PFSK-1 (cell line): Measurements from ENCODE around the gene SNRPA1.

ENCODE experiments used
- FOXP2 ChIP-seq: optimal IDR thresholded peaks from 2 replicates; pipeline ENCODE3; 2011; ENCODE audit warnings: borderline replicate concordance, control low read depth, inconsistent platforms; ENCODE audit not compliant: insufficient read depth; ENCODE audit errors: extremely low read length, extremely low read depth
- POLR2AphosphoS5 ChIP-seq: IDR thresholded peaks from 2 replicates; pipeline ENCODE4 v1.6.1; 2012; ENCODE audit warnings: low read depth, mild to moderate bottlenecking, control low read depth, low read length, moderate library complexity
- REST ChIP-seq, 2 experiments: IDR thresholded peaks; 2 replicates each; pipeline versions ENCODE4 v1.6.1 to v1.8.0; 2011 to 2012; ENCODE audit warnings: low read depth in 2 of 2, low read length in 2 of 2, control low read depth in 1 of 2, inconsistent platforms in 1 of 2, mild to moderate bottlenecking in 1 of 2, moderate library complexity in 1 of 2; ENCODE audit not compliant: insufficient read depth in 1 of 2
- SIN3A ChIP-seq: IDR thresholded peaks from 2 replicates; pipeline ENCODE4 v1.6.1; 2012; ENCODE audit warnings: mild to moderate bottlenecking, low read length, moderate library complexity, borderline replicate concordance; ENCODE audit not compliant: insufficient read depth
- TAF1 ChIP-seq: IDR thresholded peaks from 2 replicates; pipeline ENCODE4 v1.6.1; 2012; ENCODE audit warnings: low read length, control low read depth, borderline replicate concordance; ENCODE audit not compliant: insufficient read depth

SNRPA1 gene

GRCh38 chr15:101310161-101310480 is 15.1 kb upstream of the SNRPA1 start:
- TF ChIP-seq FOXP2 (no peak), SIN3A (no peak), POLR2AphosphoS5 (no peak), TAF1 (no peak), REST (IDR thresholded peaks at IDR 0.05; ENCODE audit: insufficient read depth in 1 of 2, low read depth in 2 of 2, low read length in 2 of 2) (no peak)

DNA sequence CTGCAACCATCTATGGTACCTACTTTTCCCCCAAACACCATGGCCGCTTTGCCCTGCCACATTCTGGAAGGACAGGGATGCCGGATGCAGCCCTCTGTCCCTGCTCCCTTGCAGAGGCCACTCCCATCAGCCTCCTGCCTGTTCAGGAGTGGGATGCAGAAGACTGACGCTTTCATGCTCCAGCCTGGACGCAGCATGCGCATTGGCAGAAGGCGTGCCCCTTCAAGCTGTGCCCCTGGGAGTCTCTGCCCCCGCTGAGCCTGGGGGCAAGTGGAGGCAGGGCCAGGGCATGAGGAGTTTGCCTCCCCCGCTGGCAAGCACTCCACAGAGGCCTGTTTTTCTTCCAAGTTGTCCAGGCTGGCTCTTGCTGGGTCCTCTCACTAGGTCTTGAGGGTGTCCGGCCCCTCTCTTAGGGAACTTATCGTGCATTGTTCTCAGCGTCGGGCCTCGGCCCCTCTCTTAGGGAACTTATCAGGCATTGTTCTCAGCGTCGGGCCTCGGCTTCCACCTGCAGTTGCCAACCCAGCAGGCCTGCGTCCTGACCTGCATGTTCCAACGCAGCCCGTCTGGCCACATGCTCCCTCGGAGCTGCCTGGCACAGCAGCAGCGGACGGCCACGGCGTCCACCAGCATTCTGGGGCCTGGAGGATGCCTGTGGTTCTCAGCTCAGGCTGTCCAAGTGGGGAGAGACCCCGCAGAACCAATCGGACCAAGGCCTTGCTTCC is 14.6 kb upstream of the SNRPA1 start:
- TF ChIP-seq POLR2AphosphoS5 = no peak
- TF ChIP-seq REST (IDR thresholded peaks at IDR 0.05; ENCODE audit: insufficient read depth in 1 of 2, low read depth in 2 of 2, low read length in 2 of 2) = no peak
- TF ChIP-seq SIN3A = no peak
- no peak for TF ChIP-seq TAF1
- no peak for TF ChIP-seq FOXP2

GRCh38 chr15:101308604-101309435 is 13.8 kb upstream of the SNRPA1 start:
- no peak for TF ChIP-seq TAF1
- no peak for TF ChIP-seq SIN3A
- TF ChIP-seq POLR2AphosphoS5 = no peak
- TF ChIP-seq FOXP2 = no peak
- TF ChIP-seq REST (IDR thresholded peaks at IDR 0.05; ENCODE audit: insufficient read depth in 1 of 2, low read depth in 2 of 2, low read length in 2 of 2) = no peak

DNA sequence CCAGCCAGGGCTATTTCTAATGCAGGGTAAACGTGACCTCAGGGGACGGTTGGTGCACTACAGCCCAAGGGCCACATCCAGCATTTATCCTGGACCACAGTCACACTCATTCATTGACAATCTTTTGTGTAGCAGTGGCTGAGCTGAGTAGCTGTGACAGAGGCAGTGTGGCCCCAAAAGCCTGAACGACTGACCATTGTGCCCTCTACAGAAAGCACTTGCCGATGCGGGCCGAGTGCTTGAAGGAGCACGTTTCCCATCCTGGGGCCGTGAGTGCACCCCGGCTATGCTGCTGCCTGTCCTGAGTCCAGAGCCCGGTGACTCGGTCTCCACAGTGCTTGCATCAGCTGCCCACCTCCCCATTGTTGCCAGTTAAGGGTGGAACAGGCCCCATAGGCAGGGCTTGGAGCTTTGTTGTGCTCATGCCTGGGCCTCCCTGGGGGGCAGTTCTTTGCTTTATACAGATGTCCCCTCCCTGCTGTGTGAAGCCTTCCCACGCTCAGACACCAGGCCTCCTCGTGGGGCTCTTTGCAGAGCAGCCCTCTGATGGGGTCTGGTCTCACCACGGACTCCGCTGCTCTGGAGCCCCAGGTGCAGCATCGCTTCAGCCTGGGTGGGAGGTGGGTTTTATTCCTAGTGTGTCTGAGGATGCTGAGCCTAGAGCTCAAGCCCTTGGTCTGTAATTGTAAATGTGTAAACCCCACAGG is 13.0 kb upstream of the SNRPA1 start:
- TF ChIP-seq TAF1 = no peak
- no peak for TF ChIP-seq SIN3A
- TF ChIP-seq REST (IDR thresholded peaks at IDR 0.05; ENCODE audit: insufficient read depth in 1 of 2, low read depth in 2 of 2, low read length in 2 of 2) = no peak
- TF ChIP-seq POLR2AphosphoS5 = no peak
- no peak for TF ChIP-seq FOXP2
